Measurements from ENCODE around the gene PLCB4. TPM values are rescaled to one million over a fixed set of nuclear protein-coding genes. Genes with fewer than 3 reads are reported as not detected.

PLCB4 gene
- total RNA-seq, 2 experiments from 2014 or later, result not detected

DNA sequence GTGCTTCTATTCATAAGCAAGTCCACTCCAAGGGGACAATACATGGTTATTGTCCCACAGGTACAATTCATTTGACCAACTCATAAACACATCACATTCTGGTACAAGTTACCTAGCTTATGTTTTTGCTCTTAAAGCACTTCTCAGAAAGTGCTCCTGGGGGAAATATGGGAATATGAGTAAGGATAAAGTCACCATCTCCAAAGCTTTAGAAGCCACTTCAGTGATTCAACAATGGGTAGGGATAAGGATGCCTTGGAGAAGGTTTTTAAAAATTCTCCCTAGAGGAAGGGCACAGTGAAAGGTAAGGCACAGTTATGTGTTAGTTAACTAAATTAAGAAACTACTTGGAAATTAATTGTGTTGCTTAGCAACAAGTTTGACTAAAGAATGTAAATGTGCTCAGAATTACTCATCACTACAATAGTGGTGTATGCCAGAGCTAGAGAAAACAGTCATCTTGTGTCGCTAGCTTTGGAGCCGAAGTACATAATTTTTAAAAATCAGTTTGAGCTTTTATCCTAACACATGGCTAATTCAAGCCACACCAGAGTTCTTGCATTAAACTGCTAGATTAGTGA, 406.0 kb downstream of the PLCB4 start:
- POLR2A ChIA-PET, result no interaction called here
- TF ChIP-seq EZH2phosphoT487 (IDR thresholded peaks at IDR 0.05; ENCODE audit: borderline replicate concordance, low read depth, low read length), result no peak
- TF ChIP-seq, protein P1, sequence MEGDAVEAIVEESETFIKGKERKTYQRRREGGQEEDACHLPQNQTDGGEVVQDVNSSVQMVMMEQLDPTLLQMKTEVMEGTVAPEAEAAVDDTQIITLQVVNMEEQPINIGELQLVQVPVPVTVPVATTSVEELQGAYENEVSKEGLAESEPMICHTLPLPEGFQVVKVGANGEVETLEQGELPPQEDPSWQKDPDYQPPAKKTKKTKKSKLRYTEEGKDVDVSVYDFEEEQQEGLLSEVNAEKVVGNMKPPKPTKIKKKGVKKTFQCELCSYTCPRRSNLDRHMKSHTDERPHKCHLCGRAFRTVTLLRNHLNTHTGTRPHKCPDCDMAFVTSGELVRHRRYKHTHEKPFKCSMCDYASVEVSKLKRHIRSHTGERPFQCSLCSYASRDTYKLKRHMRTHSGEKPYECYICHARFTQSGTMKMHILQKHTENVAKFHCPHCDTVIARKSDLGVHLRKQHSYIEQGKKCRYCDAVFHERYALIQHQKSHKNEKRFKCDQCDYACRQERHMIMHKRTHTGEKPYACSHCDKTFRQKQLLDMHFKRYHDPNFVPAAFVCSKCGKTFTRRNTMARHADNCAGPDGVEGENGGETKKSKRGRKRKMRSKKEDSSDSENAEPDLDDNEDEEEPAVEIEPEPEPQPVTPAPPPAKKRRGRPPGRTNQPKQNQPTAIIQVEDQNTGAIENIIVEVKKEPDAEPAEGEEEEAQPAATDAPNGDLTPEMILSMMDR (conservative IDR thresholded peaks at IDR 0.05; ENCODE audit: low read length), result no peak
- no peak overlapping the region for H2AFZ ChIP-seq (ENCODE audit: low read length)
- no peak overlapping the region for H3K4me2 ChIP-seq (ENCODE audit: low read length)
- CTCF ChIA-PET (ENCODE audit: unreplicated experiment), result no interaction called here
- intact Hi-C loops (cut with micrococcal nuclease; ENCODE audit: unreplicated experiment), result no loop called here
- no TSS peak for BruUV-seq (replicated peaks)
- H3K36me3 ChIP-seq (ENCODE audit: insufficient read depth, low read length), result no peaks in the 10 kb centered on the region
- H3K27ac ChIP-seq (ENCODE audit: low read depth, low read length, poor library complexity, severe bottlenecking), result no peak overlapping the region
- H3K4me1 ChIP-seq (ENCODE audit: insufficient read depth, low read length, poor library complexity, severe bottlenecking), result no peaks in the 10 kb centered on the region
- H3K4me3 ChIP-seq (ENCODE audit: low read depth, low read length, poor library complexity, severe bottlenecking), result no peak overlapping the region
- no peak for DNase-seq (ENCODE audit: low spot score)
- H3K9me2 ChIP-seq (ENCODE audit: insufficient read depth, low read length), result no peaks in the 10 kb centered on the region
- no peaks in the 10 kb centered on the region for H3K9me3 ChIP-seq (ENCODE audit: low read length)
- H3K79me2 ChIP-seq (ENCODE audit: insufficient read depth, low read depth, low read length), result no peaks in the 10 kb centered on the region
- H4K20me1 ChIP-seq (ENCODE audit: insufficient read depth, low read length), result no peaks in the 10 kb centered on the region

DNA sequence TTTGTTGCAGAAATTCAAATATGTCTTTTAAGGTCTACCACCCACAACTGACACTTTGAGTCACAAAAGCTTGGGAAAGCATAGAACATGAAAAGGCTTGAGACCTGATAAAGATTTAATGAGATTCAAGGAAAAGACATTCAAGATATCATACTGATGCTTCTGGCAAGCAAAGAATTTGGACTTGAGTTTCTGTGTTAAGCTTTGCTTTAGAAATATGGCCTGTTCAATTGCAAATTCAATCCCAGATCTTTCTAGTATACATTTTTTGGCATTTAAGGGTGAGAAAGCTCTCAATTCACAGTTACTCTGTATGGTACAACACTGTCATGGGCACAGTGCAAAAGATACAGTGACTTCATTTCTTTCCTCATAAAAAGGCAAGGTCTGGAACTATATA, 406.6 kb downstream of the PLCB4 start:
- CTCF ChIA-PET (ENCODE audit: unreplicated experiment), result interaction anchor here (0.6 kb wide), 1 partner anchor 134 kb away, joined by 6 read pairs; no protein-coding TSS in a partner anchor
- TF ChIP-seq, protein P1 (conservative IDR thresholded peaks at IDR 0.05; ENCODE audit: low read length), result no peak
- TF ChIP-seq EZH2phosphoT487 (IDR thresholded peaks at IDR 0.05; ENCODE audit: borderline replicate concordance, low read depth, low read length), result no peak
- BruUV-seq (replicated peaks), result no TSS peak
- Histone ChIP-seq H2AFZ (ENCODE audit: low read length) (no peak overlapping the region), H3K4me3 (ENCODE audit: low read depth, low read length, poor library complexity, severe bottlenecking) (no peak overlapping the region), H3K27ac (ENCODE audit: low read depth, low read length, poor library complexity, severe bottlenecking) (no peak overlapping the region), H3K79me2 (ENCODE audit: insufficient read depth, low read depth, low read length) (no peaks in the 10 kb centered on the region), H3K9me2 (ENCODE audit: insufficient read depth, low read length) (no peaks in the 10 kb centered on the region), H3K4me1 (ENCODE audit: insufficient read depth, low read length, poor library complexity, severe bottlenecking) (no peaks in the 10 kb centered on the region), H4K20me1 (ENCODE audit: insufficient read depth, low read length) (no peaks in the 10 kb centered on the region), H3K4me2 (ENCODE audit: low read length) (no peak overlapping the region), H3K36me3 (ENCODE audit: insufficient read depth, low read length) (no peaks in the 10 kb centered on the region), H3K9me3 (ENCODE audit: low read length) (no peaks in the 10 kb centered on the region)
- DNase-seq (ENCODE audit: low spot score), result no peak
- intact Hi-C loops (cut with micrococcal nuclease; ENCODE audit: unreplicated experiment), result no loop called here
- POLR2A ChIA-PET, result no interaction called here

DNA sequence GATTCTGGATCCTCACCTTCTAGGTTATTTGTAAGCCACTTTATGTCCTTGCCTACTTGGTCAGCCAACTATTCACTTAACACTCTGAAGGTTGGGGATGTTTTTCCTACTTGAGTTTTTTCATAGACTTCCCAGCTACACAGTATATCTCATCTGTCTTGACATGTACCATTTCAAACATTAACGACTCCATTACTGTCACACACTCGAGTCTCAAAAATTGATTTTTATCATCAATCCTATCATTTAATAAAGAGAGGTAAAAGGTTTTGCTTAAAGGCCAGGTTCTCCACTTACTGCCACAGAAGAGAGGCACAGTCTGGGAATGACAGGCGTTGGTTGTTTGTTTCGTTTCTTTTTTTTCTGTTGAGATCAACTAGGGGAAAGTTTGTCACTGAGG, 407.3 kb downstream of the PLCB4 start:
- Histone ChIP-seq H3K4me3 (ENCODE audit: low read depth, low read length, poor library complexity, severe bottlenecking) (no peak overlapping the region), H4K20me1 (ENCODE audit: insufficient read depth, low read length) (no peaks in the 10 kb centered on the region), H3K4me1 (ENCODE audit: insufficient read depth, low read length, poor library complexity, severe bottlenecking) (no peaks in the 10 kb centered on the region), H3K9me3 (ENCODE audit: low read length) (no peaks in the 10 kb centered on the region), H2AFZ (ENCODE audit: low read length) (no peak overlapping the region), H3K36me3 (ENCODE audit: insufficient read depth, low read length) (no peaks in the 10 kb centered on the region), H3K27ac (ENCODE audit: low read depth, low read length, poor library complexity, severe bottlenecking) (no peak overlapping the region), H3K9me2 (ENCODE audit: insufficient read depth, low read length) (no peaks in the 10 kb centered on the region), H3K79me2 (ENCODE audit: insufficient read depth, low read depth, low read length) (no peaks in the 10 kb centered on the region), H3K4me2 (ENCODE audit: low read length) (no peak overlapping the region)
- no peak for DNase-seq (ENCODE audit: low spot score)
- intact Hi-C loops (cut with micrococcal nuclease; ENCODE audit: unreplicated experiment), result no loop called here
- TF ChIP-seq EZH2phosphoT487 (IDR thresholded peaks at IDR 0.05; ENCODE audit: borderline replicate concordance, low read depth, low read length), result no peak
- TF ChIP-seq, protein P1 (conservative IDR thresholded peaks at IDR 0.05; ENCODE audit: low read length), result no peak
- POLR2A ChIA-PET, result interaction anchor here (0.7 kb wide), 1 partner anchor 11 kb away, joined by 3 read pairs; no protein-coding TSS in a partner anchor
- CTCF ChIA-PET (ENCODE audit: unreplicated experiment), result interaction anchor here (0.6 kb wide), 1 partner anchor 134 kb away, joined by 6 read pairs; no protein-coding TSS in a partner anchor
- no TSS peak for BruUV-seq (replicated peaks)

Measured in OCI-LY7 (cell line).